HEK293 (cell line): Measurements from ENCODE around the gene TNFRSF4.

ENCODE experiments used
- PBX3 ChIP-seq: sonication (generic); formaldehyde crosslinking; IDR thresholded peaks from 2 replicates; pipeline ENCODE4 v1.8.1; 2022; ENCODE audit warnings: mild to moderate bottlenecking, moderate library complexity, missing genetic modification reagents
- SP3 ChIP-seq: fragments of 450-650 bp; formaldehyde crosslinking; IDR thresholded peaks from 2 replicates; pipeline ENCODE4 v1.5.1; 2016; ENCODE audit warnings: missing biosample characterization, missing genetic modification characterization
- ZFP41 ChIP-seq: fragments of 450-650 bp; formaldehyde crosslinking; IDR thresholded peaks from 2 replicates; pipeline ENCODE4 v1.5.1; 2016; ENCODE audit warnings: missing biosample characterization, missing genetic modification characterization, borderline replicate concordance
- ZNF175 ChIP-seq: fragments of 450-650 bp; formaldehyde crosslinking; IDR thresholded peaks from 2 replicates; pipeline ENCODE4 v1.5.1; 2016; ENCODE audit warnings: missing biosample characterization, missing genetic modification characterization
- ZNF2 ChIP-seq: fragments of 450-650 bp; formaldehyde crosslinking; IDR thresholded peaks from 2 replicates; pipeline ENCODE4 v1.5.1; 2016; ENCODE audit warnings: missing biosample characterization, missing genetic modification characterization
- ZNF324 ChIP-seq: fragments of 450-650 bp; formaldehyde crosslinking; IDR thresholded peaks from 2 replicates; pipeline ENCODE4 v1.5.1; 2016; ENCODE audit warnings: missing biosample characterization, missing genetic modification characterization
- ZNF433 ChIP-seq: fragments of 450-650 bp; formaldehyde crosslinking; IDR thresholded peaks from 2 replicates; pipeline ENCODE4 v1.5.1; 2016; ENCODE audit warnings: missing biosample characterization, missing genetic modification characterization, low read depth
- ZNF629 ChIP-seq: fragments of 450-650 bp; formaldehyde crosslinking; IDR thresholded peaks from 2 replicates; pipeline ENCODE4 v1.5.1; 2017; ENCODE audit warnings: missing biosample characterization, missing genetic modification characterization
- ZNF785 ChIP-seq: fragments of 450-650 bp; formaldehyde crosslinking; IDR thresholded peaks from 2 replicates; pipeline ENCODE4 v1.5.1; 2016; ENCODE audit warnings: missing biosample characterization, missing genetic modification characterization
- TF ChIP-seq, protein P1 (sequence below): fragments of 450-650 bp; formaldehyde crosslinking; IDR thresholded peaks from 2 replicates; pipeline ENCODE4 v1.5.1; 2016; ENCODE audit warnings: missing biosample characterization, missing genetic modification characterization, low read depth
- TF ChIP-seq, protein P2 (sequence below): fragments of 450-650 bp; formaldehyde crosslinking; IDR thresholded peaks from 2 replicates; pipeline ENCODE4 v1.5.1; 2016; ENCODE audit warnings: missing biosample characterization, missing genetic modification characterization
- TF ChIP-seq, protein P3 (sequence below): fragments of 450-650 bp; formaldehyde crosslinking; conservative IDR thresholded peaks from 2 replicates; pipeline ENCODE4 v1.5.1; 2016; ENCODE audit warnings: low read depth, missing biosample characterization, missing genetic modification characterization
- TF ChIP-seq, protein P4 (sequence below): fragments of 450-650 bp; formaldehyde crosslinking; IDR thresholded peaks from 2 replicates; pipeline ENCODE4 v1.5.1; 2016; ENCODE audit warnings: missing biosample characterization, missing genetic modification characterization
- TF ChIP-seq, protein P5 (sequence below): fragments of 450-650 bp; formaldehyde crosslinking; IDR thresholded peaks from 2 replicates; pipeline ENCODE4 v1.5.1; 2016; ENCODE audit warnings: missing biosample characterization, missing genetic modification characterization, low read depth

DNA sequence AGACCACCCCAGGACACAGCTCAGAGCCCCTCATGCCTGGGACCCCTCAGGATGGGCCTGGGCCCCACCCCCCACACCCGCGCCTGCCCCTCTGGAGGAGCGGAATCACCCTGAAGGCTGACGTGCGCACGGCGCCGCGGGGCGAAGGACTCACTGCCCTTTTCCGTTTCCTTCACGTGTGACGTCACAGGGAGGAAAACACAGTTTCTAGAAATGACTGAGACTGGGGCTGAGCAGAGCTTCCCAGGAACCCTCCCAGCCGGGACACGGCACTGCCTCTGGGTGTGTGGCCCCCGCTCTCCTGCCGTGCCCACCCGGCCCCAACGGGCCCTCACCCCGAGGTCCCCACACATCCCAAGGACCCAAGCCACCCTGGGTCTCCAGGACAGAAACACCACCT, 5.4 kb upstream of the TNFRSF4 start:
- TF ChIP-seq, protein P1, sequence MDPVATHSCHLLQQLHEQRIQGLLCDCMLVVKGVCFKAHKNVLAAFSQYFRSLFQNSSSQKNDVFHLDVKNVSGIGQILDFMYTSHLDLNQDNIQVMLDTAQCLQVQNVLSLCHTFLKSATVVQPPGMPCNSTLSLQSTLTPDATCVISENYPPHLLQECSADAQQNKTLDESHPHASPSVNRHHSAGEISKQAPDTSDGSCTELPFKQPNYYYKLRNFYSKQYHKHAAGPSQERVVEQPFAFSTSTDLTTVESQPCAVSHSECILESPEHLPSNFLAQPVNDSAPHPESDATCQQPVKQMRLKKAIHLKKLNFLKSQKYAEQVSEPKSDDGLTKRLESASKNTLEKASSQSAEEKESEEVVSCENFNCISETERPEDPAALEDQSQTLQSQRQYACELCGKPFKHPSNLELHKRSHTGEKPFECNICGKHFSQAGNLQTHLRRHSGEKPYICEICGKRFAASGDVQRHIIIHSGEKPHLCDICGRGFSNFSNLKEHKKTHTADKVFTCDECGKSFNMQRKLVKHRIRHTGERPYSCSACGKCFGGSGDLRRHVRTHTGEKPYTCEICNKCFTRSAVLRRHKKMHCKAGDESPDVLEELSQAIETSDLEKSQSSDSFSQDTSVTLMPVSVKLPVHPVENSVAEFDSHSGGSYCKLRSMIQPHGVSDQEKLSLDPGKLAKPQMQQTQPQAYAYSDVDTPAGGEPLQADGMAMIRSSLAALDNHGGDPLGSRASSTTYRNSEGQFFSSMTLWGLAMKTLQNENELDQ (tag by site-specific recombination): no peak
- TF ChIP-seq, protein P2, sequence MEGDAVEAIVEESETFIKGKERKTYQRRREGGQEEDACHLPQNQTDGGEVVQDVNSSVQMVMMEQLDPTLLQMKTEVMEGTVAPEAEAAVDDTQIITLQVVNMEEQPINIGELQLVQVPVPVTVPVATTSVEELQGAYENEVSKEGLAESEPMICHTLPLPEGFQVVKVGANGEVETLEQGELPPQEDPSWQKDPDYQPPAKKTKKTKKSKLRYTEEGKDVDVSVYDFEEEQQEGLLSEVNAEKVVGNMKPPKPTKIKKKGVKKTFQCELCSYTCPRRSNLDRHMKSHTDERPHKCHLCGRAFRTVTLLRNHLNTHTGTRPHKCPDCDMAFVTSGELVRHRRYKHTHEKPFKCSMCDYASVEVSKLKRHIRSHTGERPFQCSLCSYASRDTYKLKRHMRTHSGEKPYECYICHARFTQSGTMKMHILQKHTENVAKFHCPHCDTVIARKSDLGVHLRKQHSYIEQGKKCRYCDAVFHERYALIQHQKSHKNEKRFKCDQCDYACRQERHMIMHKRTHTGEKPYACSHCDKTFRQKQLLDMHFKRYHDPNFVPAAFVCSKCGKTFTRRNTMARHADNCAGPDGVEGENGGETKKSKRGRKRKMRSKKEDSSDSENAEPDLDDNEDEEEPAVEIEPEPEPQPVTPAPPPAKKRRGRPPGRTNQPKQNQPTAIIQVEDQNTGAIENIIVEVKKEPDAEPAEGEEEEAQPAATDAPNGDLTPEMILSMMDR (tag by site-specific recombination): no peak
- TF ChIP-seq, protein P3, sequence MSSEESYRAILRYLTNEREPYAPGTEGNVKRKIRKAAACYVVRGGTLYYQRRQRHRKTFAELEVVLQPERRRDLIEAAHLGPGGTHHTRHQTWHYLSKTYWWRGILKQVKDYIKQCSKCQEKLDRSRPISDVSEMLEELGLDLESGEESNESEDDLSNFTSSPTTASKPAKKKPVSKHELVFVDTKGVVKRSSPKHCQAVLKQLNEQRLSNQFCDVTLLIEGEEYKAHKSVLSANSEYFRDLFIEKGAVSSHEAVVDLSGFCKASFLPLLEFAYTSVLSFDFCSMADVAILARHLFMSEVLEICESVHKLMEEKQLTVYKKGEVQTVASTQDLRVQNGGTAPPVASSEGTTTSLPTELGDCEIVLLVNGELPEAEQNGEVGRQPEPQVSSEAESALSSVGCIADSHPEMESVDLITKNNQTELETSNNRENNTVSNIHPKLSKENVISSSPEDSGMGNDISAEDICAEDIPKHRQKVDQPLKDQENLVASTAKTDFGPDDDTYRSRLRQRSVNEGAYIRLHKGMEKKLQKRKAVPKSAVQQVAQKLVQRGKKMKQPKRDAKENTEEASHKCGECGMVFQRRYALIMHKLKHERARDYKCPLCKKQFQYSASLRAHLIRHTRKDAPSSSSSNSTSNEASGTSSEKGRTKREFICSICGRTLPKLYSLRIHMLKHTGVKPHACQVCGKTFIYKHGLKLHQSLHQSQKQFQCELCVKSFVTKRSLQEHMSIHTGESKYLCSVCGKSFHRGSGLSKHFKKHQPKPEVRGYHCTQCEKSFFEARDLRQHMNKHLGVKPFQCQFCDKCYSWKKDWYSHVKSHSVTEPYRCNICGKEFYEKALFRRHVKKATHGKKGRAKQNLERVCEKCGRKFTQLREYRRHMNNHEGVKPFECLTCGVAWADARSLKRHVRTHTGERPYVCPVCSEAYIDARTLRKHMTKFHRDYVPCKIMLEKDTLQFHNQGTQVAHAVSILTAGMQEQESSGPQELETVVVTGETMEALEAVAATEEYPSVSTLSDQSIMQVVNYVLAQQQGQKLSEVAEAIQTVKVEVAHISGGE (tag by site-specific recombination): no peak
- TF ChIP-seq, protein P4, sequence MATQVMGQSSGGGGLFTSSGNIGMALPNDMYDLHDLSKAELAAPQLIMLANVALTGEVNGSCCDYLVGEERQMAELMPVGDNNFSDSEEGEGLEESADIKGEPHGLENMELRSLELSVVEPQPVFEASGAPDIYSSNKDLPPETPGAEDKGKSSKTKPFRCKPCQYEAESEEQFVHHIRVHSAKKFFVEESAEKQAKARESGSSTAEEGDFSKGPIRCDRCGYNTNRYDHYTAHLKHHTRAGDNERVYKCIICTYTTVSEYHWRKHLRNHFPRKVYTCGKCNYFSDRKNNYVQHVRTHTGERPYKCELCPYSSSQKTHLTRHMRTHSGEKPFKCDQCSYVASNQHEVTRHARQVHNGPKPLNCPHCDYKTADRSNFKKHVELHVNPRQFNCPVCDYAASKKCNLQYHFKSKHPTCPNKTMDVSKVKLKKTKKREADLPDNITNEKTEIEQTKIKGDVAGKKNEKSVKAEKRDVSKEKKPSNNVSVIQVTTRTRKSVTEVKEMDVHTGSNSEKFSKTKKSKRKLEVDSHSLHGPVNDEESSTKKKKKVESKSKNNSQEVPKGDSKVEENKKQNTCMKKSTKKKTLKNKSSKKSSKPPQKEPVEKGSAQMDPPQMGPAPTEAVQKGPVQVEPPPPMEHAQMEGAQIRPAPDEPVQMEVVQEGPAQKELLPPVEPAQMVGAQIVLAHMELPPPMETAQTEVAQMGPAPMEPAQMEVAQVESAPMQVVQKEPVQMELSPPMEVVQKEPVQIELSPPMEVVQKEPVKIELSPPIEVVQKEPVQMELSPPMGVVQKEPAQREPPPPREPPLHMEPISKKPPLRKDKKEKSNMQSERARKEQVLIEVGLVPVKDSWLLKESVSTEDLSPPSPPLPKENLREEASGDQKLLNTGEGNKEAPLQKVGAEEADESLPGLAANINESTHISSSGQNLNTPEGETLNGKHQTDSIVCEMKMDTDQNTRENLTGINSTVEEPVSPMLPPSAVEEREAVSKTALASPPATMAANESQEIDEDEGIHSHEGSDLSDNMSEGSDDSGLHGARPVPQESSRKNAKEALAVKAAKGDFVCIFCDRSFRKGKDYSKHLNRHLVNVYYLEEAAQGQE (tag by site-specific recombination): no peak
- TF ChIP-seq ZNF175 (tag by site-specific recombination): no peak
- TF ChIP-seq SP3 (tag by site-specific recombination): no peak
- TF ChIP-seq, protein P5, sequence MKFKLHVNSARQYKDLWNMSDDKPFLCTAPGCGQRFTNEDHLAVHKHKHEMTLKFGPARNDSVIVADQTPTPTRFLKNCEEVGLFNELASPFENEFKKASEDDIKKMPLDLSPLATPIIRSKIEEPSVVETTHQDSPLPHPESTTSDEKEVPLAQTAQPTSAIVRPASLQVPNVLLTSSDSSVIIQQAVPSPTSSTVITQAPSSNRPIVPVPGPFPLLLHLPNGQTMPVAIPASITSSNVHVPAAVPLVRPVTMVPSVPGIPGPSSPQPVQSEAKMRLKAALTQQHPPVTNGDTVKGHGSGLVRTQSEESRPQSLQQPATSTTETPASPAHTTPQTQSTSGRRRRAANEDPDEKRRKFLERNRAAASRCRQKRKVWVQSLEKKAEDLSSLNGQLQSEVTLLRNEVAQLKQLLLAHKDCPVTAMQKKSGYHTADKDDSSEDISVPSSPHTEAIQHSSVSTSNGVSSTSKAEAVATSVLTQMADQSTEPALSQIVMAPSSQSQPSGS: no peak
- no peak for TF ChIP-seq PBX3 (CRISPR knock-in tag)
- no peak for TF ChIP-seq ZNF2 (tag by site-specific recombination)
- no peak for TF ChIP-seq ZNF324 (tag by site-specific recombination)
- TF ChIP-seq ZFP41 (tag by site-specific recombination): no peak
- TF ChIP-seq ZNF629 (tag by site-specific recombination): no peak
- no peak for TF ChIP-seq ZNF433 (tag by site-specific recombination)
- no peak for TF ChIP-seq ZNF785 (tag by site-specific recombination)
